ENCODE results near the gene ZNF679.

- TF ChIP-seq CTCF (conservative IDR thresholded peaks at IDR 0.05) (no peak), EZH2 (IDR thresholded peaks at IDR 0.05; ENCODE audit: low read depth) (no peak)
These were observed 79.2 kb downstream of the ZNF679 start for GRCh38 chr7:64307254-64308015.

All from PC-9 (cell line).